RWPE1 (cell line): ENCODE measurements around the gene NUAK1.
"Not testable (repeated sequence)": the region's sequence is repeated elsewhere in the genome, so short reads cannot be mapped to it uniquely, and the experiment has no call there.

Experiments used
- CTCF ChIA-PET: fragments of 350-600 bp; sonication (Branson Sonifier 250); formaldehyde crosslinking; extraction: SDS; loops from one replicate; lab custom pipeline; 2021; lab: Yijun Ruan, JAX
- POLR2A ChIA-PET: fragments of 400-600 bp; formaldehyde crosslinking; extraction: SDS; loops from one replicate; lab custom pipeline; 2020; ENCODE audit warnings: antibody characterized with exemption; ENCODE audit not compliant: low non-redundant PET; lab: Yijun Ruan, JAX
- DNase-seq: peaks from one replicate; pipeline ENCODE4 v3.0.0; 2012; ENCODE audit warnings: low spot score
- H3K27ac ChIP-seq: fragments of 450-650 bp; 2 replicates; pipeline ENCODE4 v1.5.1; 2017
- CTCF ChIP-seq: fragments of 450-650 bp; conservative IDR thresholded peaks from 2 replicates; pipeline ENCODE4 v1.5.1; 2017; ENCODE audit warnings: low read depth, mild to moderate bottlenecking

The NUAK1 gene

DNA sequence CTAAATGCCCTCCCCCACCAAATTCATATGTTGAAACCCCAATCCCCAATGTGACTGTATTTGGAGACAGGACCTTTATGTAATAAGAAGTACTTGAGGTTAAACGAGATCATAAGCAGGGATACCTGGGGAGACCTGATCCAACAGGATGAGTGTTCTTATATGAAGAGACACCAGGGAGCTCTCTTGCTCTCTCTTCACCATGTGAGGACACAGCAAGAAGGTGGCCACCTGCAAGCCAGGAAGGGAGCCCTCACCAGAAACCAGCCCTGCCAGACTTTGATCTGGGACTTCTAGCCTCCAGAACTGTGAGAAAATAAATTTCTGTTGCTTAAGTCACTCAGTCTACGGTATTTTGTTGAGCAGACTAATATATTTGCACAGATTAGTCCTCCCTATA, 113.6 kb downstream of the NUAK1 start:
- CTCF ChIA-PET: no interaction called here
- no peak for TF ChIP-seq CTCF
- H3K27ac ChIP-seq: no peak overlapping the region
- POLR2A ChIA-PET: no interaction called here
- no peak for DNase-seq

DNA sequence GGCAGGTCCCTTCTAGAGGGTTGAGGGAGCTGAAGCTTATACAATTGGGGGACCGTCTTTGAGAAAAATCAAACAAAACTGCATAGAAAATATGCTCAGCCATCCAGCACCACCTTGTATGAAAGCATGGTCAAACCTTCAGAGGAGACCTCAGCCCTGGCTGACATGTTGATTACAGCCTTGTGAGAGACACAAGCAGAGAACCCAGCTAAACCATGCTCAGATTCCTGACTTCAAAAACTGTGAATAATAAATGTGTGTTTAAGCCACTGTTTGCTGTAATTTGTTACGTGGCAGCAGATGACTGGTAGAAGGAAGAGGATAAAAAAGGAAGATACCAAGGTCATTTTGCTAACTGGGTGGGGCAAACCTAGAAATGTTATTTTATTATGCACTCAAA, 115.7 kb downstream of the NUAK1 start:
- no peak for TF ChIP-seq CTCF
- DNase-seq: no peak
- H3K27ac ChIP-seq: no peak overlapping the region
- ChIA-PET CTCF (no interaction called here), POLR2A (no interaction called here)

GRCh38 chr12:106022568-106023012, 116.2 kb downstream of the NUAK1 start:
- CTCF ChIA-PET: no interaction called here
- no peak for TF ChIP-seq CTCF
- no peak for DNase-seq
- POLR2A ChIA-PET: no interaction called here
- H3K27ac ChIP-seq: no peak overlapping the region

DNA sequence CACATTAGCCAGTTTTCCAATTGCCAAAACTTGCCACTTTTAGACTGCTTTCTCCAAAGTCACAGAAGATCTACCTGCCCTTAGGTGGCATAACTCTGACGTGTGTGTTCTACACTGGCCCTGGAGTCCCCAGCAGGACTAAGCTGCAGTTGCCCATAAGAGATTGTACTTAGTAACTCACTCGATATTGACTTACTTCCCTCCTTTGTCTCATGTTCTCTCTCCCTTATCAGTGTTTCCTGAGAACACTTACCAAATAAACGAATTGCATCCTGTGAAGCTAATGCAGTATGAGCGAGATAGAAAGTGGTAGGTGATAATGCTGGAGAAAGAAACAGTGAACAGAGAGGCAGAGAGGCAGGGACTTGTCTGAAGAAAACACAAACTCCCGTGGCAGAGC, 117.2 kb downstream of the NUAK1 start:
- DNase-seq: no peak
- ChIA-PET CTCF (no interaction called here), POLR2A (no interaction called here)
- no peak overlapping the region for H3K27ac ChIP-seq
- TF ChIP-seq CTCF: no peak

DNA sequence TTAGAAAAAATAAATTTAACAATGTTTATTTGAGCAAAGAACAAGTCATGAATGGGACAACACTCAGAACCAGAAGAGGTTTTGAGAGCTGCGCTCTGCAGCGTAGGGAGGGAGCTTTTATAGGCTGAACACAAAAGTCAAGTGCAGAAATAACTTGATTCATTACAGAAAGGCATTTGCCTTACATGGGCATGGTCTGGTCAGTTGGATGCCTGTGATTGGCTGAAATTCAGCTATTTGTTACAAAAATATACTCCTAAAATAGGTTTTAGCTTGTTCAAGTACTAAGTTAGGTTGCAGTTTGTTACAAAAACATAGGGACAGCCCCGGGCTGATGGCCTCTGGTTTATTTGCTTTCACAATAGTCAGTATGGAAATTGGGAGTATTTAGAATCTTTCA, 118.0 kb downstream of the NUAK1 start:
- DNase-seq: no peak
- POLR2A ChIA-PET: no interaction called here
- CTCF ChIA-PET: no interaction called here
- TF ChIP-seq CTCF: no peak
- H3K27ac ChIP-seq: no peak overlapping the region

- POLR2A ChIA-PET: no interaction called here
- CTCF ChIA-PET: no interaction called here
- TF ChIP-seq CTCF: no peak
- no peak for DNase-seq
- H3K27ac ChIP-seq: no peak overlapping the region
Observed at GRCh38 chr12:106019144-106019543, 119.6 kb downstream of the NUAK1 start.

DNA sequence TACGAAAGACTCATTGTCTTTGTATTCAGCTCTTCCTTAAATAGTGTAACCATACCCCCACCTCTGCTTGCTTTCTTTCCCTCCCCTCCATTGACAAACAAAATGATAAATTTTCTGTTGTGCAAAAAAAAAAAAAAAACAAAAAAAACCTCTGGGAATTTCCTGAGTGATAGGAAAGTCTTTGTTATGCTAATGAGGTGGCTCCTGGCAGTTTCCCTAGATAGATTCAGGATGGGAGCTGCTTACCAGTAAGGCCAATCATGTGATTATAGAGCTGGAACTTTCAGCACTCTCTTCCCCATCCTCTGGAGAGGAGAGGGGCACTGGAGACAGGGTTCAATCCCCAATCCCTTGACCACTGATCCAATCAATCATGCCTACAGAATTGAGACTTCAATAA, 120.5 kb downstream of the NUAK1 start:
- no peak for DNase-seq
- ChIA-PET POLR2A (no interaction called here), CTCF (interaction anchor here (0.6 kb wide), 1 partner anchor 1092 kb away, joined by 3 read pairs; no protein-coding TSS in a partner anchor)
- H3K27ac ChIP-seq: no peak overlapping the region
- TF ChIP-seq CTCF: no peak

DNA sequence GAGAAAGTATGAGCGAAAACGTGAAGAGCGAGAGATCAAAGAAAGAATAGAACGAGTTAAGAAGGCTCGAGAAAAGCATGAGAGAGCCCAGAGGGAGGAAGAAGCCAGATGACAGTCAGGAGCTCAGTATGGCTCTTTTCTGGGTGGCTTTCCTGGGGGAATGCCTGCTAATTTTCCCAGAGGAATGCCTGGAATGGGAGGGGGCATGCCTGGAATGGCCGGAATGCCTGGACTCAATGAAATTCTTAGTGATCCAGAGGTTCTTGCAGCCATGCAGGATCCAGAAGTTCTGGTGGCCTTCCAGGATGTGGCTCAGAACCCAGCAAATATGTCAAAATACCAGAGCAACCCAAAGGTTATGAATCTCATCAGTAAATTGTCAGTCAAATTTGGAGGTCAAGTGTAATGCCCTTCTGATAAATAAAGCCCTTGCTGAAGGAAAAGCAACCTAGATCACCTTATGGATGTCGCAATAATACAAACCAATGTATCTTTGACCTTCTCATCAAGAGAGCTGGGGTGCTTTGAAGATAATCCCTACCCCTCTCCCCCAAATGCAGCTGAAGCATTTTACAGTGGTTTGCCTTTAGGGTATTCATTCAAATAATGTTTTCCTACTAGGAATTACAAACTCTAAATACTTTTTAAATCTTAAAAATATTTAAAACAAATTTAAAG, 122.0 kb downstream of the NUAK1 start:
- DNase-seq, H3K27ac ChIP-seq, POLR2A ChIA-PET: not testable (repeated sequence)
- CTCF ChIA-PET: interaction anchor here (0.7 kb wide), 1 partner anchor 117 kb away, joined by 3 read pairs; no protein-coding TSS in a partner anchor
